GM11168 (cell line): Measurements from ENCODE around the gene MRC1.

Experiments used
- in situ Hi-C: fragments of 300-500 bp; cut with MboI; formaldehyde crosslinking; loops from one replicate; pipeline ENCODE4 v1.12.0; 2022; ENCODE audit warnings: low sequenced_read_pairs; ENCODE audit not compliant: unreplicated experiment

The MRC1 gene

DNA sequence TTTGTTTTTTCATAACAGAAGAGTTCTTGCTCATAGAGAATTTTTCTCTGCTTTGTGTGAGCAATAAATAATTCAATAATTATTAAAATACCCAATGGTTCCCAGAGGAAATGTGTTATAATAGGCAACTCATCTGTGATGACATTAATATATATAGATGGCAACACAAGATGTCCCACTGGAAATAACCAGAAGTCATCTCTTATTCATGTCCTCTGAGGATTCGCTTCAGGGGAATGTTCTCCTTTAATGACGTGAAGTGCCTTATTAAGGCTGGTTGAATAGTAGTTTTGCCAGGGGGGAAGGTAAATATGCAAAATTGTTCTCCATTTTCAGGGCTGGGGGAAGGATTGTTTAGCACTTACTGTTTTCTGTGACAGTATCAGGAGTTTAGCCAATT, 145.7 kb downstream of the MRC1 start:
- in situ Hi-C loops = no loop called here

DNA sequence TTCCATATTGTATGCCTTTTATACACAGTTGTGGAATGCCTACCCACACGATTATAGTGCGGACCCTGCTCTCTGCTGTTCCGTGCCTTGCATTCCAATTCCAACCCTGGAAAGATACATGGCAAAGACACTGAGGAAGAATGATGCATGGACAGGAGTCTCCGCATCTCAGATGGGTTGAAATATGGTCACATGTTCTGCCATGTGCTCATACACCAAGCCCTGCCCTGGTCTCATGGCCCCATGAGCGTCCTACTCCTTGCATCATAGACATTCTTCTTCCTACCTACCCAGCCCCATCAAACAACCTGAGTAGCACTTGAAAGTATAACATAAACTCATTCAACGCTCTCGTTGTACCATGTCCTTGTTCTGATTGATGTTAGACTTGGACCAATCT, 148.9 kb downstream of the MRC1 start:
- in situ Hi-C loops = no loop called here

DNA sequence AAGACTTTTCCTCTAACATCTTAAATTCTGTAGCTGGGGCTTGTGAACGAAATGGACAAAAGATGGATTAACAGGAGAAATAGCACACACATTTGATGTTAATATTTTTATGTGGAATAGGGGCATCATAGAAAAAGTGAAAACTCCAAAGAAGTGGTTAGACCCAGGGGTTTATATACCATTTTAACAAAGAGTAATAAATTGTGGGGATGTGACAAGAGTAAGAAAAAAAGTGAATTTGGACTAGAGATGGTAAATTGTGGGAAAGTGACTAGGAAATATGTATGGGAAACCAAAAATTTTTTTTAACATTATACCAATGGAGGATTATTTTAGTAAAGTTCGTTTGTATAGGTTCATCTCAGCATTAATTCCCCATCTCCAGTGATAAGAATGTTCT, 150.7 kb downstream of the MRC1 start:
- in situ Hi-C loops = no loop called here
